DOHH2 (cell line): ENCODE measurements around the gene PRR9.

Source experiments
- H3F3A ChIP-seq: fragments of 200-600 bp; sonication (generic), shearing (Covaris generic); 2 replicates; pipeline ENCODE4 v1.6.0; 2016; ENCODE audit warnings: antibody characterized with exemption, mild to moderate bottlenecking; ENCODE audit not compliant: control insufficient read depth, insufficient read depth
- H3K27ac ChIP-seq: fragments of 200-600 bp; sonication (generic); 2 replicates; pipeline ENCODE4 v1.5.1; 2014; ENCODE audit warnings: low read depth, mild to moderate bottlenecking, low read length, moderate library complexity
- H3K27me3 ChIP-seq: fragments of 200-600 bp; sonication (generic); 2 replicates; pipeline ENCODE4 v1.6.1; 2014; ENCODE audit warnings: mild to moderate bottlenecking, low read length, mixed read lengths; ENCODE audit not compliant: control insufficient read depth
- H3K36me3 ChIP-seq: fragments of 200-600 bp; sonication (generic); 2 replicates; pipeline ENCODE4 v1.6.1; 2014; ENCODE audit warnings: mild to moderate bottlenecking, low read length, moderate library complexity, mixed read lengths; ENCODE audit not compliant: control insufficient read depth
- H3K4me1 ChIP-seq: fragments of 200-600 bp; sonication (generic); 2 replicates; pipeline ENCODE4 v1.6.1; 2014; ENCODE audit warnings: mild to moderate bottlenecking, low read length, mixed read lengths; ENCODE audit not compliant: control insufficient read depth
- H3K4me2 ChIP-seq: fragments of 200-600 bp; sonication (generic); 2 replicates; pipeline ENCODE4 v1.6.0; 2014; ENCODE audit warnings: mild to moderate bottlenecking, low read length, moderate library complexity
- H3K4me3 ChIP-seq: fragments of 200-600 bp; sonication (generic); 2 replicates; pipeline ENCODE4 v1.5.1; 2014; ENCODE audit warnings: mild to moderate bottlenecking, low read length, mixed read lengths
- H3K79me2 ChIP-seq: fragments of 200-600 bp; sonication (generic); 2 replicates; pipeline ENCODE4 v1.6.1; 2014; ENCODE audit warnings: mild to moderate bottlenecking, low read length, mixed read lengths; ENCODE audit not compliant: control insufficient read depth
- H3K9me2 ChIP-seq: fragments of 200-600 bp; sonication (generic); replicated peaks from 2 replicates; pipeline ENCODE4 v1.6.1; 2014; ENCODE audit warnings: mild to moderate bottlenecking, low read length, mixed read lengths; ENCODE audit not compliant: control insufficient read depth
- H3K9me3 ChIP-seq: fragments of 200-600 bp; sonication (generic); 2 replicates; pipeline ENCODE4 v1.6.1; 2014; ENCODE audit warnings: antibody characterized with exemption, low read length, mixed read lengths; ENCODE audit not compliant: control insufficient read depth, insufficient read depth
- H4K20me1 ChIP-seq: fragments of 200-600 bp; sonication (generic); 2 replicates; pipeline ENCODE4 v1.6.0; 2014; ENCODE audit warnings: low read depth, mild to moderate bottlenecking, antibody characterized with exemption, low read length, moderate library complexity; ENCODE audit not compliant: control insufficient read depth, insufficient read depth
- EZH2phosphoT487 ChIP-seq: fragments of 200-600 bp; sonication (generic); IDR thresholded peaks from 2 replicates; pipeline ENCODE4 v1.6.1; 2017; ENCODE audit warnings: borderline replicate concordance, mild to moderate bottlenecking, antibody characterized with exemption, low read length, moderate library complexity, mixed read lengths
- TF ChIP-seq, protein P1 (sequence below): fragments of 200-600 bp; sonication (generic); IDR thresholded peaks from one replicate; pipeline ENCODE4 v1.5.1; 2014; ENCODE audit warnings: antibody characterized with exemption, mild to moderate bottlenecking, low read depth, low read length; ENCODE audit not compliant: poor library complexity, severe bottlenecking

Gene PRR9, protein sequence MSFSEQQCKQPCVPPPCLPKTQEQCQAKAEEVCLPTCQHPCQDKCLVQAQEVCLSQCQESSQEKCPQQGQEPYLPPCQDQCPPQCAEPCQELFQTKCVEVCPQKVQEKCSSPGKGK

DNA sequence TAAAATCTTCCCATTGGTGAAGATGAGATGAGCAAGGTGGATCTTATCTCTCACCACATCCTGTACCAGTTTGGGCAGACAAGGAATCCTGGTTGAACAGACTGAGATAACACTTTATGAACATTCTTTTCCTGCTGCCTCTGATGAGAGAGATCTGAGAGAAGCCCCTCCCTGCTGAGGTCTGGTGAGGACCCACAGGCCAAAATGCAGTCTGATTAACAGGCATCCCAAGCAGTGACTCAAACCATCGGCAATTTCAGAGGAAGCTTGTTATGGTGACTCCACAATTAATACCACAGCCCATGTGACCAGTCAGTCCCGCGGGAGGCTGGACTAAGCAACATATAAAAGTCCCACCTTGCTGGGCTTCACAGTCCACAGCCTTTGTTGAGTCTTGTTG is at the start of gene PRR9:
Gene PRR9, plus strand, starts transcription at position 373 of the 400 bp plus-strand sequence. CDS start 561 bp downstream, outside the sequence.
- no peaks in the 10 kb centered on the region for H3K27me3 ChIP-seq
- H3F3A ChIP-seq = no peaks in the 10 kb centered on the region
- TF ChIP-seq EZH2phosphoT487 = no peak
- TF ChIP-seq, protein P1, sequence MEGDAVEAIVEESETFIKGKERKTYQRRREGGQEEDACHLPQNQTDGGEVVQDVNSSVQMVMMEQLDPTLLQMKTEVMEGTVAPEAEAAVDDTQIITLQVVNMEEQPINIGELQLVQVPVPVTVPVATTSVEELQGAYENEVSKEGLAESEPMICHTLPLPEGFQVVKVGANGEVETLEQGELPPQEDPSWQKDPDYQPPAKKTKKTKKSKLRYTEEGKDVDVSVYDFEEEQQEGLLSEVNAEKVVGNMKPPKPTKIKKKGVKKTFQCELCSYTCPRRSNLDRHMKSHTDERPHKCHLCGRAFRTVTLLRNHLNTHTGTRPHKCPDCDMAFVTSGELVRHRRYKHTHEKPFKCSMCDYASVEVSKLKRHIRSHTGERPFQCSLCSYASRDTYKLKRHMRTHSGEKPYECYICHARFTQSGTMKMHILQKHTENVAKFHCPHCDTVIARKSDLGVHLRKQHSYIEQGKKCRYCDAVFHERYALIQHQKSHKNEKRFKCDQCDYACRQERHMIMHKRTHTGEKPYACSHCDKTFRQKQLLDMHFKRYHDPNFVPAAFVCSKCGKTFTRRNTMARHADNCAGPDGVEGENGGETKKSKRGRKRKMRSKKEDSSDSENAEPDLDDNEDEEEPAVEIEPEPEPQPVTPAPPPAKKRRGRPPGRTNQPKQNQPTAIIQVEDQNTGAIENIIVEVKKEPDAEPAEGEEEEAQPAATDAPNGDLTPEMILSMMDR = no peak
- H3K36me3 ChIP-seq = no peaks in the 10 kb centered on the region
- no peaks in the 10 kb centered on the region for H3K9me3 ChIP-seq
- H3K79me2 ChIP-seq = no peaks in the 10 kb centered on the region
- H3K4me1 ChIP-seq = no peaks in the 10 kb centered on the region
- H3K27ac ChIP-seq = no peak within 1 kb of the TSS
- H3K4me3 ChIP-seq = no peak within 1 kb of the TSS
- no peaks in the 10 kb centered on the region for H4K20me1 ChIP-seq
- no peaks in the 10 kb centered on the region for H3K9me2 ChIP-seq
- H3K4me2 ChIP-seq = no peak within 1 kb of the TSS

DNA sequence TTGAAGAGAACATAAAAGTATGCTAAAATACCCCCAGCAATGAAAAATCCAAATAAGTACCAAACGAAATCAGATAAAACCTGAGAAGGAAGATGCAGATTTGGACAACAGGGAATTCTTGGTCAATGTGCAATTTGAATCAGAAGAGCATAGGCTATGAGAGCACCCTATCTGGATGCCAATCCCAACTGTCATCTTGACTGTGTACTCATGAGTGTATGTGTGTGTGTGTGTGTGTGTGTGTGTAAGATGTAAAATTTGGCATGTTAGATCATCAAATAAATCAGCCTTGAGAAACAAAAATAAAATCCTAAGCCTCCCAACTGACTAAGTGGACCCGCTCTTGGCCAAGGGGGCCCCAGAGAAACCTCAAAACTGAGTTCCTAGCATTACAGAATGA is 48.7 kb upstream of the PRR9 start:
- TF ChIP-seq, protein P1 = no peak
- TF ChIP-seq EZH2phosphoT487 = no peak
- Histone ChIP-seq H3K79me2 (no peaks in the 10 kb centered on the region), H3K9me3 (no peaks in the 10 kb centered on the region), H3K4me2 (no peak overlapping the region), H3K4me1 (no peaks in the 10 kb centered on the region), H3K9me2 (no peaks in the 10 kb centered on the region), H3K27ac (no peak overlapping the region), H3K4me3 (no peak overlapping the region), H3K36me3 (no peaks in the 10 kb centered on the region), H3K27me3 (peaks cover 3% of the 10 kb centered on the region; the same call in 1 of the 2 replicates), H3F3A (no peaks in the 10 kb centered on the region), H4K20me1 (no peaks in the 10 kb centered on the region)

DNA sequence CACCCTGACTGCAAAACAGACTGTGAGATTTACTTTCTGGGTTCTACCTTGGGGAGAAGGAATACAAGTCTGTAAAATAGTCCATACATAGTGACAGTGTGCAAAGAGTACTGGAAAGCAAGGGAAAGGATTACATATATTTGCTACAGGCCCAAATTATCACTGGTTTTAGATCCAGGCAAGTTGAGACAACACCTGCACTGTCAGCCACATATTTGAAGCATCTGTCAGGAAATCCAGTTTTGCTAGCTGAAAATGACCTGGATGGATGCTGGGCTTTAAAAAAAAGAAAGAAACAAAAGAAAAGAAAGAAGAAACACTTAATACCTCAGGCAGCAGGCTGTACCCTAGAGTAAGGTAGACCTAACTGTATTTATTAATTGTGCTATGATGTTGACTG is 42.8 kb upstream of the PRR9 start:
- H3K4me2 ChIP-seq = no peak overlapping the region
- no peaks in the 10 kb centered on the region; the same call in 1 of the 2 replicates for H3K27me3 ChIP-seq
- H3K27ac ChIP-seq = no peak overlapping the region
- H4K20me1 ChIP-seq = no peaks in the 10 kb centered on the region
- H3K4me3 ChIP-seq = no peak overlapping the region
- H3K9me3 ChIP-seq = no peaks in the 10 kb centered on the region
- TF ChIP-seq EZH2phosphoT487 = no peak
- TF ChIP-seq, protein P1 = no peak
- no peaks in the 10 kb centered on the region for H3K4me1 ChIP-seq
- no peaks in the 10 kb centered on the region for H3K79me2 ChIP-seq
- H3F3A ChIP-seq = no peaks in the 10 kb centered on the region
- no peaks in the 10 kb centered on the region for H3K36me3 ChIP-seq
- H3K9me2 ChIP-seq = no peaks in the 10 kb centered on the region
